H1 (cell line): Measurements from ENCODE around the gene RORB.

Experiments
- ATF3 ChIP-seq: IDR thresholded peaks from 2 replicates; pipeline ENCODE4 v1.6.1; 2011; ENCODE audit warnings: low read depth, mild to moderate bottlenecking, low read length; ENCODE audit not compliant: insufficient read depth
- CTCF ChIP-seq, 3 experiments: IDR thresholded peaks; 1 replicate in 2 of 3; 2 replicates in 1 of 3; pipeline versions ENCODE4 v1.5.1 to v1.6.1; 2011; ENCODE audit warnings: low read length in 3 of 3, mild to moderate bottlenecking in 3 of 3, inconsistent platforms in 2 of 3, low read depth in 1 of 3, moderate library complexity in 1 of 3; ENCODE audit not compliant: insufficient read depth in 1 of 3; ENCODE audit errors: control extremely low read depth in 1 of 3
- JUN ChIP-seq: IDR thresholded peaks from 2 replicates; pipeline ENCODE4 v1.6.1; 2011; ENCODE audit warnings: low read depth, mild to moderate bottlenecking, improper control_type of control experiment, low read length
- KDM1A ChIP-seq: fragments of 200-600, 300-600 bp; sonication (generic); IDR thresholded peaks from 2 replicates; pipeline ENCODE4 v1.7.1; 2016; ENCODE audit warnings: mild to moderate bottlenecking, low read length, borderline replicate concordance
- MAFK ChIP-seq: IDR thresholded peaks from 2 replicates; pipeline ENCODE4 v1.6.1; 2012; ENCODE audit warnings: low read depth, mild to moderate bottlenecking, improper control_type of control experiment, low read length
- NANOG ChIP-seq: IDR thresholded peaks from 2 replicates; pipeline ENCODE4 v1.6.1; 2011; ENCODE audit warnings: low read length, low read depth, mild to moderate bottlenecking, inconsistent platforms; ENCODE audit not compliant: insufficient read depth, poor library complexity, severe bottlenecking
- RBBP5 ChIP-seq: IDR thresholded peaks from 2 replicates; pipeline ENCODE4 v1.7.1; 2012; ENCODE audit warnings: low read depth, mild to moderate bottlenecking, inconsistent platforms, low read length, moderate library complexity, borderline replicate concordance
- RFX5 ChIP-seq: IDR thresholded peaks from 2 replicates; pipeline ENCODE4 v1.6.1; 2011; ENCODE audit warnings: low read depth, low read length, improper control_type of control experiment, borderline replicate concordance
- SUZ12 ChIP-seq: fragments of 200-600 bp; sonication (generic); IDR thresholded peaks from 2 replicates; pipeline ENCODE4 v1.6.1; 2012; ENCODE audit warnings: mild to moderate bottlenecking, inconsistent platforms, low read length, moderate library complexity, mixed read lengths
- TAF1 ChIP-seq: IDR thresholded peaks from 2 replicates; pipeline ENCODE4 v1.6.1; 2011; ENCODE audit warnings: mild to moderate bottlenecking, low read depth, low read length
- TBP ChIP-seq: IDR thresholded peaks from 2 replicates; pipeline ENCODE4 v1.6.1; 2011; ENCODE audit warnings: low read depth, low read length, improper control_type of control experiment

- TF ChIP-seq RBBP5 = no peak
- no peak for TF ChIP-seq NANOG
- TF ChIP-seq JUN = no peak
- TF ChIP-seq CTCF (IDR thresholded peaks at IDR 0.05; ENCODE audit: control extremely low read depth in 1 of 3, insufficient read depth in 1 of 3, low read depth in 1 of 3, low read length in 3 of 3) = no peak
- TF ChIP-seq SUZ12 = no peak
- no peak for TF ChIP-seq ATF3
- no peak for TF ChIP-seq TAF1
- no peak for TF ChIP-seq TBP
- no peak for TF ChIP-seq MAFK
- no peak for TF ChIP-seq RFX5
- TF ChIP-seq KDM1A = no peak
These were observed 184.8 kb downstream of the RORB start for GRCh38 chr9:74681906-74682305.
